Occipital lobe (tissue), 2 donors: Measurements from ENCODE around the gene GDPD2. TPM values are rescaled to one million over a fixed set of nuclear protein-coding genes. Genes with fewer than 3 reads are reported as not detected.
A peak's percentile ranks its signal among the peaks of the same experiment; 100 is the strongest.
"Not testable (repeated sequence)": the region's sequence is repeated elsewhere in the genome, so short reads cannot be mapped to it uniquely, and the experiment has no call there.

Experiments used
- DNase-seq: peaks from one replicate; lab custom pipeline; 2025; lab: John Stamatoyannopoulos, UW
- total RNA-seq: library from RNA; depleted of rRNA; stranded (reverse); fragments of >200 nt; gene quantifications from one replicate; pipeline ENCODE4 v1.2.3, GENCODE V29; 2014

GDPD2 gene
- 2.5 TPM for total RNA-seq

DNA sequence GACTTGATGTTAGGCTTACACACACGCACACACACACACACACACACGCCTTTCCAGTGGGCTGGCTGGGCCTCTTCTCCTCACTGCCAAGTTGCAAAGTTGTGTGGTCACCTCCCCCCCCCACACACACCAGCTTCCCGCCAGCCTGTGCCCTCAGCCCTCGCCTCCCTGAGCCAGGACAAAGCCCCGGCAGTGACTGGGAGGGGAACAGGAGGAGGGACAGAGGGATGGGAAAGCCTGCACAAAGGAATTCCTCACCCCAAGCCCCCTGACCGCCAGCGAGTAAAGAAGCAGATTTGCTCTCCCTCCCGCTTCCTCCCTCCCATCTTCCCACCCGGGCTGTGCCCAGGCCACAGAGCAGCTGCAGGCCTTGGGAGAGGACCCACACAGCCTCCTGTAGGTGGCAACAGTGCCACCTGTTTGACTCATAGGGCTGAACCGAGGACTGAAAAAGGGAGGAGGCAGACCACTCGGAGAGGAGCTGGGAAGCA, at the start of gene GDPD2:
Gene GDPD2, plus strand, starts transcription at position 464 of the 491 bp plus-strand sequence. CDS start 1,671 bp downstream, outside the sequence.
- DNase-seq: no peak

- DNase-seq: no peak
Observed at GRCh38 chrX:70386235-70386634, 36.9 kb upstream of the GDPD2 start.

GRCh38 chrX:70398899-70399298, 24.2 kb upstream of the GDPD2 start:
- no peak for DNase-seq

DNA sequence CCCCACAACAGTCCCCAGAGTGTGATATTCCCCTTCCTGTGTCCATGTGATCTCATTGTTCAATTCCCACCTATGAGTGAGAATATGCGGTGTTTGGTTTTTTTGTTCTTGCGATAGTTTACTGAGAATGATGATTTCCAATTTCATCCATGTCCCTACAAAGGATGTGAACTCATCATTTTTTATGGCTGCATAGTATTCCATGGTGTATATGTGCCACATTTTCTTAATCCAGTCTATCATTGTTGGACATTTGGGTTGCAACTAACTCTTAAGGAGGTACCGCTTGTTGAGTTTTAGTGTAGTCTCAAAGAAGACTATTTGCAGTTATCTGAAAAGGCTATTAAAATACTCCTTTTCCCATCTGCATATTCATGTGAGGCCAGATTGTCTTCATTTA, 22.9 kb upstream of the GDPD2 start:
- not testable (repeated sequence) for DNase-seq

DNA sequence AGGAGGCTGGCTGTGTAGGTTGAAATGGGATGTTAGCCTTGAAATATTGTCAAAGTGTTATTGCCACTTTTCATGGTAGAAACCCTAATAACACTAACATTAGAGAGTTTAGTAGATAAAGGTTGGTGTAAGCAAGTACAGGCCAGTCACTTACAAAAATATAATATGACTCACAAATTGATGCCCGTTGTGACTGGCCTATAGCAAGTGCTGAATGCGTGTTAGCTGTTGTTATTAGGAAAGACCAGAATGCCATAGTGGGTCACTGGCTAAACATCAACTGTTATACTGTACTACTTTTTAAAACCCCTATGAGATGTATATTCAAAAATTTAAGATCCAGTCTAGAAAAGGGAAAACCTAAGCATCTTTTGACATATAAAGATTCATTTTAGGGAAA, 20.4 kb upstream of the GDPD2 start:
- DNase-seq: no peak

- DNase-seq: no peak
Observed at GRCh38 chrX:70405003-70405402, 18.1 kb upstream of the GDPD2 start.

GRCh38 chrX:70410921-70411320, 12.2 kb upstream of the GDPD2 start:
- DNase-seq: no peak

DNA sequence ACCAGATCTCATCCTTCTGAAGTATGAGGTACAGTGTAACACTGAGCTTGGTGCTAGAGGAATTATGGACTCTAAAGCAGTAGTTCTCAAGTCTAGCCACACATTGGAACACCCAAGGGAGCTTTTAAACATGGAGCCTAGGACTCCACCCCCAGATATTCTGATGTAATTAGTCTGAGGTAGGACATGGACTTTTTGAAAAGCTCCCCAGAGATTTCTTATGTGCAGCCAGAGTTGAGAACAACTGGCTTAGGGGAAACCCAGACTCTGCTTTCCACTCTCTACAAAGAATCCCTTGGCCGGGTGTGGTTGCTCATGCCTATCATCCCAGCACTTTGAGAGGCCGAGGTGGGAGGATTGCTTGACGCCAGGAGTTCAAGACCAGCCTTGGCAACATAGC, 11.6 kb upstream of the GDPD2 start:
- no peak for DNase-seq

- DNase-seq: no peak
Observed at GRCh38 chrX:70421618-70422017, 1.5 kb upstream of the GDPD2 start.

GRCh38 chrX:70423936-70424675, 992 bp downstream of the GDPD2 start:
- DNase-seq: no peak

- DNase-seq: no peak
Observed at GRCh38 chrX:70424801-70425200, 1.7 kb downstream of the GDPD2 start.

DNA sequence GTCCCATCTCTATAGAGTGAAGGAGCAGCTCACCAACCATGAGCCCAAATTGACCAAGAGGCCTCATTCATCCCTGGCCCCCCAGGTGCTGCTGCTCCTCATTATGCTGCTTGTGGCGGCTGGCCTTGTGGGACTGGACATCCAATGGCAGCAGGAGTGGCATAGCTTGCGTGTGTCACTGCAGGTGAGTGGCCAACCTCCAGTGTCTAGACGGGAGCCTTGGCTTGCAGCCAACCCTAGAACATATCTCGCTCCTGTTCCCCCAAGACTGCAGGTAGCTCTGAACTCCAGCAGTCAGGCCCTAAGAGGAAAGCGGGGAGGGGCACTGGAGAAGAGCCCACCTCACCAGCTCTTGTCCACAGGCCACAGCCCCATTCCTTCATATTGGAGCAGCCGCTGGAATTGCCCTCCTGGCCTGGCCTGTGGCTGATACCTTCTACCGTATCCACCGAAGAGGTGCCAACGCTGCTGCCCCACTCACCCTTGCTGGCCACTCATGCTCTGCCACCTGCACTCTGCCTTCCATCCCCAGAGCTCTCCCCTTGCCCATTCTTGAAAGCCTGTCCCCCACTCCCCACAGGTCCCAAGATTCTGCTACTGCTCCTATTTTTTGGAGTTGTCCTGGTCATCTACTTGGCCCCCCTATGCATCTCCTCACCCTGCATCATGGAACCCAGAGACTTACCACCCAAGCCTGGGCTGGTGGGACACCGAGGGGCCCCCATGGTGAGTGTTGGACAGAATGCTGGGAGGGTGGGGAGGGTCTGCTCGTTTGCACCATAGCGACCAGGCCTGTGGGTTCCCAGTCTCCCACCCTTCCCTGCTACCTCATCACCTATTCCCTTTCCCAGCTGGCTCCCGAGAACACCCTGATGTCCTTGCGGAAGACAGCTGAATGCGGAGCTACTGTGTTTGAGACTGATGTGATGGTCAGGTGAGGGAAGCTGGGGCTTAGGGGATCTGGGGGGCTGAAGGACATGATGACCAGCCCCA, 3.5 kb downstream of the GDPD2 start:
- DNase-seq: no peak

DNA sequence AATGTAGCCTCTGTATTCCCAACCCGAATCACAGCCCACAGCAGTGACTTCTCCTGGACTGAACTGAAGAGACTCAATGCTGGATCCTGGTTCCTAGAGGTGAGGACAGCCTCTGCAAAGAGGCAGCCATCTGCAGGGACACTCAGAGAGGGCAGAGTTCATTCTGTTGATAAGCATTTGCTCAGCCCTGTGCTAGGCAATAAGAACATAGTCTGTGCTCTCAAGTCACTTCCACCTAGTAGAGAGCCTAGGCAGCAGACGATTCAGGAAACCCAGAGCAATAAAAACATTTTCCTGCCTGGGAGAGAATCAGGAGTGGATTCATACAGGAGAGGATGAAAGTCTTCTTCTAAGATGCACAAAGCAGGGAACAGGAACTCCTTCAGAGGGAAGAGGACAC, 4.3 kb downstream of the GDPD2 start:
- DNase-seq: no peak

- DNase-seq: no peak
Observed at GRCh38 chrX:70429759-70430158, 6.6 kb downstream of the GDPD2 start.

DNA sequence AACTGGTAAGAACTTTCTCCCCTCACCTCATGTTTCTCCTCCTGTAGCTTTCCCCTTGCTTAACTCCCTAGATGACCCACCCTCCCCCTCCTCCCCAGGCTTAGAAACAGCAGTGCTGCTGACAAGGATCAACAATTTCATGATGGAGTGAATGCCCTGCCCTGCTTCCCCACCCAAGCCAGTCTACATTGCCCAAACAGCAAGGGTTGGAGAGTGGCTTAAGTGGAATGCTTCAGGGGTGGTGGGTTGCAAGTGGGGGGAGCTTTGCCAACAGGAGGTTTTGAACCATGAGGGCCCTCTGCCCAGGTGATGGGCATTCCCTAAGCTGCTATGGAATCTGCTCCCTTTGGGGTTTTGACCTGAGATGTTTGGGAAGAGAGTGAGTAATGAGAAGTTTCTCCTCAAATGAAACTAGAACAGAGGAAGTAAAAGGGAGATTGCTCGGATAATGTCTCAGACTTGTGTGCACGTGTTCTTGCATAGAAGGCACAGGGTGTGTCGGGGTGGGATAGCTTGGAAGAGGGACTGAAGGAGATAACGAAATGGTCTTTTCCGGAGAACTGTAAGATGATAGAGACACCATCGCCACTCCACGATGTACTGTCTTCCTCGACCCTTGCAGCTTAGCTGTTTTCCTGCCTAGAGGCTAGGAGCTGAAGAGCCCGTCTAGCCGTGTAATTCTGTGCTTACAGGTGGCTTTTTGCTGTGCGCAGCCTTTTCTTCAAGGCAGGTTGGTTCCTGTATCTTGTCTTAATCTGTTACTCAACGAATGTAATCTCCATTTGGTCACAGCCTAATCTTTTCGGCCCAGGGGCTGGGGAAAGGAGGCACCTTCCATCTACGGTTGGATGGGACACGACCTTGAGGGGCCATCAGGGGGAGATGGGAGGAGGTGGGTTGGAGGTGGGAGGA, 10.1 kb downstream of the GDPD2 start:
- DNase-seq: no peak

GRCh38 chrX:70433848-70434351, 10.8 kb downstream of the GDPD2 start:
- DNase-seq: peak; percentile 36

DNA sequence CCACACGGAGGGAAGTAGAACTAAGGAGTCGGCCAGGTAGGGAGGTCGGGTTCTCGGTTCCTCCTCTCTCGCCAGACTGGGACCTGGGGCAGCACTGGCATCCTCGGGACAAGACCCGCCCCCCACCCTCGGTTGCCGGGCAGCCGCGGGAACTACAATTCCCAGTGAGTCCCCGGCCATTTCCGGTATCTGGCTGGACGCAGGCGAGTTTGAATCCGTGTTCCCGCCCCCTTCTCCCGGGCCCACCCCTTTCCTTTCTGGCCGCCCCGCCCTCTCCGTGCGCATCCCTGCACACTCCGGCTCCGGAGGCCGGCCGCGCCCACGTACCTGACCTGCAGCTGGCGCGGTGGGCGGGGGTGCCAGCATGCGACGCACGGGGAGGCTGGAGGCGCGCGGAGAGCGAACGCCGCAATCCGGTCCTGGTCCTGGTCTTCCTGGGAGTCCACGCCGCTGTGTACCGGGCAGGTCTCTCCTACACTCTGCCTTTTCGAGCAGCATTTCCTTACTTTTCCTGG, 11.3 kb downstream of the GDPD2 start:
- DNase-seq: peak; percentile 82

DNA sequence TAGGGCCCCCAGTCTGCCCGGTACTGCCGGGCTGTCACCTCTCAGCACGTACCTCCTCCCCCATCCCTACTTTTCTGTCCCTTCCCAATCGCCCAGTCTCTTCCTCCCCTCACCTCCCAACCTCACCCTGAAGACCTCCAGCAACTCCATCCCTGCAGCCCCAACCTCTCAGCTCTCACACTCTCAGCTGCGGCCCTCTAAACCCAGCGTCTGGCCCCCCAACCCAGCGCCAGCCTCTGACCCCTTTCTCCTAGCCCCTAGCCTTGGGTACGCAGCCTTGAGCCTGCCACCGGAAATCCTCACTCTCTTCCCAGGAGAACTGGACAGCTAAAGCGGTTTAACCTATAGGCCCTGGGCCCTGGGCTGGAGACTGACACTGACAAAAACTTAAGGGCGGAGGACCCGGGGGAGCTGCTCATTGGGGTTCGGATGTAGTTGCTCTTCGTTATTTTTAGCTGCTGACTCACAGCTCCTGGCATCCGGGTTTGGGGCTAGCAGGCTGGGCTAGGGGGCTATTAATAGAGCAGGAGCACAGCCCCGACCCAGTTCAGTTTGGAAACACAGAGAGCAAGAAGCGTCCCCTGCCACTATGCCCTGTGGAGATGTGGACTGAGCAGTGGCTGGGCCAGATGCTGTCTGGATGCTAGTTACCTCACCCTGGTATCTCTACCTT, 11.9 kb downstream of the GDPD2 start:
- no peak for DNase-seq

DNA sequence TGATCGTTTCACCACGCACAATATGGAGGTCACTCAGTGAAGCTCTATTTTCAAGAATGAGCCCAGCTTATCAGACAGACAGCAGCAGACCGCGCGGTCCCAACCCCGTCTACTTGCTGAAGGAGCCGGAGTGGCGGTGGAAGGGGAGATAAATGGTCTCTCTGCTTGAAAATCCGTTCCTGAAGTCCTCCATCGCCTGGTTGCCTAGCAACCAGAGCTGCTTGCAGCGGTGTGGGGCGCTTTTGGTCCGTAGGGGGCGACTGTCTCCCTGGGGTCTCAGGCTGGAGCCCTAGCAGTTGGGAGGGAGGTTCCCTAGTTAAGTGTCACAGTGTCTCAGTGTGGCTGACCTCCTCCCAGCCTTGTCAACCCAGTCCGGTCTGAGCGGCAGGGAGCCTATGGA, 13.2 kb downstream of the GDPD2 start:
- DNase-seq: no peak

DNA sequence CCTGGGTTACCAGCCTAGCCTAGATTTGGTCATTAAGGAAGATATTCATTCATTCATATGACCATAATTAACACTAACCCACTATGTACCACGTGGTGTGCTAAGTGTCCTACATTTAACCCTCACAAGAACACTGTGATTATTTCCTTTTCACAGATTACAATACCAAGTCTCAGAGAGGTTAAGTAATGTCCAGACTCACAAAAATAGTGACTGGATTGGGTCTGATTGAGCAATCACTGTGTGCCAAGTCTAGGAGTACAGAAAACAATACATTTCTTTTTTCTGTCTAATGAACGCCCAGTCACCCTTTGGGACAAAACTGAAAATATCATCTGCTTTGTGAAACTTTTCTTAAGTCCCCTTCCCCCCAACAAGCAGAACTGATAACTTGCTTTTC, 13.9 kb downstream of the GDPD2 start:
- no peak for DNase-seq
